H9 (cell line): Measurements from ENCODE around the gene CELF4. TPM values are rescaled to one million over a fixed set of nuclear protein-coding genes. Genes with fewer than 3 reads are reported as not detected.

Source experiments
- DNase-seq: peaks from one replicate; pipeline ENCODE4 v3.0.0-alpha.2; 2017
- H2AFZ ChIP-seq: one replicate; pipeline ENCODE4 v1.6.1; 2013; ENCODE audit warnings: mild to moderate bottlenecking, low read length, control low read depth, moderate library complexity
- H2AK5ac ChIP-seq: 2 replicates; pipeline ENCODE4 v1.6.1; 2013; ENCODE audit warnings: low read length, control low read depth, mixed read lengths; ENCODE audit not compliant: insufficient read length
- H2BK120ac ChIP-seq: one replicate; pipeline ENCODE4 v1.6.1; 2013; ENCODE audit warnings: low read depth, mild to moderate bottlenecking, low read length, control low read depth, inconsistent platforms; ENCODE audit not compliant: poor library complexity, severe bottlenecking
- H2BK12ac ChIP-seq: 2 replicates; pipeline ENCODE4 v1.6.1; 2013; ENCODE audit warnings: low read length, control low read depth, mixed read lengths, low read depth; ENCODE audit not compliant: insufficient read length
- H2BK15ac ChIP-seq: 2 replicates; pipeline ENCODE4 v1.6.1; 2013; ENCODE audit warnings: low read depth, low read length, control low read depth
- H2BK20ac ChIP-seq: one replicate; pipeline ENCODE4 v1.6.1; 2013; ENCODE audit warnings: low read depth, mild to moderate bottlenecking, low read length, control low read depth, inconsistent platforms; ENCODE audit not compliant: poor library complexity, severe bottlenecking
- H2BK5ac ChIP-seq: 2 replicates; pipeline ENCODE4 v1.6.1; 2013; ENCODE audit warnings: low read length, control low read depth, mixed read lengths; ENCODE audit not compliant: insufficient read length
- H3K14ac ChIP-seq: 2 replicates; pipeline ENCODE4 v1.6.1; 2013; ENCODE audit warnings: low read length, control low read depth; ENCODE audit not compliant: insufficient read depth
- H3K18ac ChIP-seq: 2 replicates; pipeline ENCODE4 v1.6.1; 2013; ENCODE audit warnings: low read depth, mild to moderate bottlenecking, mixed read lengths, low read length, control low read depth; ENCODE audit not compliant: insufficient read length
- H3K23ac ChIP-seq: 2 replicates; pipeline ENCODE4 v1.6.1; 2013; ENCODE audit warnings: low read length, control low read depth, mixed read lengths, low read depth; ENCODE audit not compliant: insufficient read length
- H3K23me2 ChIP-seq: 2 replicates; pipeline ENCODE4 v1.6.1; 2013; ENCODE audit warnings: low read depth, mild to moderate bottlenecking, mixed read lengths, low read length, control low read depth; ENCODE audit not compliant: insufficient read length, poor library complexity, severe bottlenecking
- H3K27ac ChIP-seq: 2 replicates; pipeline ENCODE4 v1.5.1; 2013; ENCODE audit warnings: low read length, control low read depth, mixed read lengths, low read depth; ENCODE audit not compliant: insufficient read length
- H3K27me3 ChIP-seq: 2 replicates; pipeline ENCODE4 v1.6.1; 2013; ENCODE audit warnings: low read length, control low read depth, inconsistent platforms; ENCODE audit not compliant: insufficient read depth
- H3K4ac ChIP-seq: 2 replicates; pipeline ENCODE4 v1.6.1; 2013; ENCODE audit warnings: low read depth, mild to moderate bottlenecking, control low read depth, inconsistent platforms, low read length, moderate library complexity
- H3K4me1 ChIP-seq: 2 replicates; pipeline ENCODE4 v1.6.1; 2013; ENCODE audit warnings: low read length, control low read depth, inconsistent platforms; ENCODE audit not compliant: insufficient read depth
- H3K4me2 ChIP-seq: 2 replicates; pipeline ENCODE4 v1.6.1; 2013; ENCODE audit warnings: low read length, control low read depth, mixed read lengths; ENCODE audit not compliant: insufficient read length, insufficient read depth
- H3K56ac ChIP-seq: 2 replicates; pipeline ENCODE4 v1.6.1; 2013; ENCODE audit warnings: low read depth, mild to moderate bottlenecking, mixed read lengths, low read length, control low read depth; ENCODE audit not compliant: insufficient read length
- H3K79me1 ChIP-seq: 2 replicates; pipeline ENCODE4 v1.6.1; 2013; ENCODE audit warnings: low read depth, mild to moderate bottlenecking, moderate library complexity, low read length, control low read depth, inconsistent platforms; ENCODE audit not compliant: insufficient read depth, poor library complexity, severe bottlenecking
- H3K79me2 ChIP-seq: 2 replicates; pipeline ENCODE4 v1.6.1; 2013; ENCODE audit warnings: low read length, control low read depth, inconsistent platforms; ENCODE audit not compliant: insufficient read depth
- H3K9ac ChIP-seq: 2 replicates; pipeline ENCODE4 v1.6.1; 2013; ENCODE audit warnings: low read length, control low read depth, mixed read lengths; ENCODE audit not compliant: insufficient read length; ENCODE audit errors: extremely low read depth
- H3K9me3 ChIP-seq: one replicate; pipeline ENCODE4 v1.6.1; 2013; ENCODE audit warnings: low read depth, low read length, inconsistent platforms; ENCODE audit not compliant: control insufficient read depth
- H3T11ph ChIP-seq: one replicate; pipeline ENCODE4 v1.6.1; 2013; ENCODE audit warnings: mild to moderate bottlenecking, low read length, control low read depth, inconsistent platforms
- H4K20me1 ChIP-seq: one replicate; pipeline ENCODE4 v1.6.1; 2013; ENCODE audit not compliant: control insufficient read depth, insufficient read length, insufficient read depth
- H4K5ac ChIP-seq: 2 replicates; pipeline ENCODE4 v1.6.1; 2013; ENCODE audit warnings: low read depth, mild to moderate bottlenecking, mixed read lengths, low read length, control low read depth; ENCODE audit not compliant: insufficient read length
- H4K8ac ChIP-seq: replicated peaks from 2 replicates; pipeline ENCODE4 v1.6.1; 2013; ENCODE audit warnings: low read length, control low read depth, mixed read lengths, low read depth; ENCODE audit not compliant: insufficient read length
- H4K91ac ChIP-seq: 2 replicates; pipeline ENCODE4 v1.6.1; 2013; ENCODE audit warnings: low read depth, mild to moderate bottlenecking, moderate library complexity, mixed read lengths, low read length, control low read depth; ENCODE audit not compliant: insufficient read length
- H3K27ac Mint-ChIP-seq, 3 experiments: 2 replicates in 2 of 3; 3 replicates in 1 of 3; pipeline ENCODE4 v1.8.0; 2020 to 2021; ENCODE audit warnings: mixed read lengths in 3 of 3, mild to moderate bottlenecking in 1 of 3, moderate library complexity in 1 of 3
- H3K27me3 Mint-ChIP-seq: 2 replicates; pipeline ENCODE4 v1.8.0; 2021; ENCODE audit warnings: low read depth, mild to moderate bottlenecking, moderate library complexity, mixed read lengths
- H3K36me3 Mint-ChIP-seq, 3 experiments: 2 replicates in 2 of 3; 3 replicates in 1 of 3; pipeline ENCODE4 v1.8.0; 2020 to 2021; ENCODE audit warnings: low read depth in 3 of 3, mixed read lengths in 3 of 3; ENCODE audit not compliant: insufficient read depth in 1 of 3
- H3K4me1 Mint-ChIP-seq, 2 experiments: 2 replicates each; pipeline ENCODE4 v1.8.0; 2020; ENCODE audit warnings: mixed read lengths in 2 of 2
- H3K4me3 Mint-ChIP-seq, 2 experiments: 2 replicates in 1 of 2; 3 replicates in 1 of 2; pipeline ENCODE4 v1.8.0; 2020 to 2021; ENCODE audit warnings: mild to moderate bottlenecking in 2 of 2, mixed read lengths in 2 of 2, moderate library complexity in 1 of 2
- H3K9me3 Mint-ChIP-seq, 2 experiments: 2 replicates in 1 of 2; 3 replicates in 1 of 2; pipeline ENCODE4 v1.8.0; 2020; ENCODE audit warnings: mild to moderate bottlenecking in 2 of 2, mixed read lengths in 2 of 2, moderate library complexity in 1 of 2
- WGBS: extraction: QIAGEN DNeasy Blood & Tissue Kit; methylation state at CpG from one replicate; pipeline ENCODE4 v1.1.7; 2013; ENCODE audit warnings: missing lambda C conversion rate, low lambda C conversion rate, mixed read lengths; ENCODE audit not compliant: insufficient read length; ENCODE audit errors: extremely low coverage; 5-methylcytosine and 5-hydroxymethylcytosine counted together
- total RNA-seq: library from RNA; stranded (reverse); gene quantifications from 2 replicates; pipeline ENCODE4 v1.2.1, GENCODE V29; 2021
- TF ChIP-seq, protein P1 (sequence below): fragments of 200-600 bp; sonication (generic); conservative IDR thresholded peaks from 3 replicates; pipeline ENCODE4 v1.8.0; 2021; ENCODE audit warnings: antibody characterized with exemption, mild to moderate bottlenecking

Gene CELF4
- total RNA-seq, 1 experiment from 2014 or later = 1.1 TPM

DNA sequence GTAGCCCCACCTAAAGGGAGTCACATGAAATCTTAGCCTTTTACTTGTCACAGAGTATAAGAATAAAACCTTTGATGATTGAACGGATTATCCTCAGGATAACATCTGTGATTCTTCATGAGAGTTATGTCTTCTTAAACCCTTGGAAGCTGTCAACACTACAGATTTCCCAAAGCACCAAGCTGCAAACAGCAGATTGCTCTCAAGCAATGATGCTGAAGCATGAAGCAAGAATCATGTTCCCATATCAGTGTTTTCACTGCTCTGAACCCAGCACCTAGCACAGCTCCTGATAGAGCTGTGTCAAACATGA, 47.6 kb upstream of the CELF4 start:
- no peak overlapping the region for H3K9ac ChIP-seq
- no peak overlapping the region for H3T11ph ChIP-seq
- H3K27ac ChIP-seq = no peak overlapping the region
- H3K79me2 ChIP-seq = no peaks in the 10 kb centered on the region
- no peak overlapping the region for H4K8ac ChIP-seq
- no peaks in the 10 kb centered on the region for H3K4me1 ChIP-seq
- Mint-ChIP-seq H3K9me3 (peaks cover 0 to 5% of the 10 kb centered on the region in 2 experiments; a peak in 1 of 5 replicates), H3K27ac (no peak overlapping the region), H3K4me1 (peaks cover 0 to 4% of the 10 kb centered on the region in 2 experiments; a peak in 2 of 4 replicates), H3K4me3 (no peak overlapping the region), H3K27me3 (peaks cover 17% of the 10 kb centered on the region), H3K36me3 (peaks cover 3 to 8% (median 4%) of the 10 kb centered on the region in 3 experiments; a peak in 4 of 7 replicates)
- no peak overlapping the region for H2AK5ac ChIP-seq
- H3K56ac ChIP-seq = no peak overlapping the region
- no peak overlapping the region for H4K5ac ChIP-seq
- WGBS = no CpG with 5 or more reads among the region's 1 CpG
- no peaks in the 10 kb centered on the region for H3K9me3 ChIP-seq
- H2BK120ac ChIP-seq = no peak overlapping the region
- no peaks in the 10 kb centered on the region for H3K79me1 ChIP-seq
- H3K4me2 ChIP-seq = no peak overlapping the region
- no peak overlapping the region for H3K18ac ChIP-seq
- H2AFZ ChIP-seq = no peak overlapping the region
- H3K14ac ChIP-seq = no peak overlapping the region
- H2BK12ac ChIP-seq = no peak overlapping the region
- no peaks in the 10 kb centered on the region for H4K20me1 ChIP-seq
- H2BK5ac ChIP-seq = no peak overlapping the region
- H4K91ac ChIP-seq = no peak overlapping the region
- H3K23me2 ChIP-seq = no peaks in the 10 kb centered on the region
- no peak overlapping the region for H3K4ac ChIP-seq
- H2BK15ac ChIP-seq = no peak overlapping the region
- no peak overlapping the region for H3K23ac ChIP-seq
- no peaks in the 10 kb centered on the region for H3K27me3 ChIP-seq
- TF ChIP-seq, protein P1, sequence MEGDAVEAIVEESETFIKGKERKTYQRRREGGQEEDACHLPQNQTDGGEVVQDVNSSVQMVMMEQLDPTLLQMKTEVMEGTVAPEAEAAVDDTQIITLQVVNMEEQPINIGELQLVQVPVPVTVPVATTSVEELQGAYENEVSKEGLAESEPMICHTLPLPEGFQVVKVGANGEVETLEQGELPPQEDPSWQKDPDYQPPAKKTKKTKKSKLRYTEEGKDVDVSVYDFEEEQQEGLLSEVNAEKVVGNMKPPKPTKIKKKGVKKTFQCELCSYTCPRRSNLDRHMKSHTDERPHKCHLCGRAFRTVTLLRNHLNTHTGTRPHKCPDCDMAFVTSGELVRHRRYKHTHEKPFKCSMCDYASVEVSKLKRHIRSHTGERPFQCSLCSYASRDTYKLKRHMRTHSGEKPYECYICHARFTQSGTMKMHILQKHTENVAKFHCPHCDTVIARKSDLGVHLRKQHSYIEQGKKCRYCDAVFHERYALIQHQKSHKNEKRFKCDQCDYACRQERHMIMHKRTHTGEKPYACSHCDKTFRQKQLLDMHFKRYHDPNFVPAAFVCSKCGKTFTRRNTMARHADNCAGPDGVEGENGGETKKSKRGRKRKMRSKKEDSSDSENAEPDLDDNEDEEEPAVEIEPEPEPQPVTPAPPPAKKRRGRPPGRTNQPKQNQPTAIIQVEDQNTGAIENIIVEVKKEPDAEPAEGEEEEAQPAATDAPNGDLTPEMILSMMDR = no peak
- no peak for DNase-seq
- H2BK20ac ChIP-seq = no peak overlapping the region
